Measurements from ENCODE around the gene NMT1.

NMT1 gene

GRCh38 chr17:45029758-45030423, 31.2 kb upstream of the NMT1 start:
- Mint-ChIP-seq H3K9me3 (no peaks in the 10 kb centered on the region), H3K4me1 (ENCODE audit: low read depth) (no peaks in the 10 kb centered on the region), H3K27ac (no peak overlapping the region), H3K36me3 (ENCODE audit: low read depth) (peaks cover 82% of the 10 kb centered on the region), H3K27me3 (no peaks in the 10 kb centered on the region), H3K4me3 (no peak overlapping the region)
- intact Hi-C loops (cut with micrococcal nuclease) = loop anchor here (10.0 kb wide), 1 partner anchor 65 kb away; no protein-coding TSS in a partner anchor

- Mint-ChIP-seq H3K4me3 (no peak overlapping the region), H3K27ac (no peak overlapping the region), H3K36me3 (ENCODE audit: low read depth) (peaks cover 82% of the 10 kb centered on the region), H3K4me1 (ENCODE audit: low read depth) (no peaks in the 10 kb centered on the region), H3K9me3 (no peaks in the 10 kb centered on the region), H3K27me3 (no peaks in the 10 kb centered on the region)
- intact Hi-C loops (cut with micrococcal nuclease) = no loop called here
These were observed 30.4 kb upstream of the NMT1 start for GRCh38 chr17:45030733-45031132.

DNA sequence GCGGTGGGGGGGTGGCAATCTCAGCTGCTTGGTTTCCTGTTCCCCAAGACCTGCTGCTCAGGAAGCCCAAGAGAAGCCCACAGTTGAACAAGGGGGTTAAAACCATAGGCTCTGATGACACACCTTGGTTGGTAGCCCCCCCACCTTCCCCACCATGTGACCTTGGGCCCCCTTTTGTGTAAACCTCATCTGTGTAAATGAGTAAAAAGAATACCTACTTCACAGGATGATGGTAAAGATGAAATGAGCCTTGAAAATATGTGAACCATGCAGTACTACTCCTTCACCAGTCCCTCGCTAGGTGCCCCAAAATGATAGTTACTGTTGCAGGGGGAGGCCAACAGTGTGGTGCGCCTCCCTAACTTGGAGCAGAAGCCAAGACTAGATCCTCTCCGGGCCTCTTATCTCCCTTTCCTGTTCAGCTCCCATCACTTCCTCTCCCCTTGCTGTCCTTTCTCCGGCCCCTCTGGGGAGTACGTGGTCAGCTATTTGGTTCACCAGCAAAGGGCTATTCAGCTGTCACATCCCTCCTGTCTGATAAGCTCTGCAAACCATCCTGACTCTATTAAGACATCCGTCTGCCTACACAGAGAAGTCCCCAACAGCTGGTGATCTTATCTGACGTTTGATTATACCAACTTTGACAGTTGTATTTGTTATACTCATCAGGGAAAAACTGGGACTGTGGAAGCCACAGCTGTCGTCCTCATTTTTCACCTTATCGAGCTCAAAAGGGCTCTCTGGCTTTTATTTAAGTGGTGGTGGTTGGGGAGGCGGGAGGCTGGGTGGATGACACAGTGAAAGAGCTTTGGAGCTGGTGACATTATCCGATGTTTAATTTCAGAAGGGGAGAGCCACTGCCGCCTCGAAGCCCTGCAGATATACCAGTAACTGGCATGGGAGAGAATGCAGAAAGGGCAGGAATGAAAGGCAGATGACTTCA, 29.6 kb upstream of the NMT1 start:
- intact Hi-C loops (cut with micrococcal nuclease) = no loop called here
- Mint-ChIP-seq H3K36me3 (ENCODE audit: low read depth) (peaks cover 80% of the 10 kb centered on the region), H3K27ac (no peak overlapping the region), H3K9me3 (no peaks in the 10 kb centered on the region), H3K4me1 (ENCODE audit: low read depth) (no peaks in the 10 kb centered on the region), H3K4me3 (no peak overlapping the region), H3K27me3 (no peaks in the 10 kb centered on the region)

DNA sequence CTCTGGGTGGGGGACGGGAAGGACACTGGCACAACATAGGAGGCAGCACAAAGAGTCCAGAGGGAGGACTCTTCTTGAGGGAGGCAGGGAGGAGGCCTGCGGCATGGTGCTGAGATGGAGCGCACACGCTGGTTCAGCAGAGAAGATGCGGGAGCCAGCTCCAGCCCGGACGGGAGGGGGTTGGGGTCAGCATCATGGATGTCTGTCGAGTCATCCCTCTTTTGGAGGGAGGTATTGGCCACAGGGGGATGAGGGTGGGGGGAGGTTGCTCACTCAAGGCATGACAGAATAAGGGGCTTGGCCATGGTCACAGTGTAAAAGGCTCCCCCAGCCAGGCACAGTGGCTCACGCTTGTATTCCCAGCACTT, 29.0 kb upstream of the NMT1 start:
- intact Hi-C loops (cut with micrococcal nuclease) = no loop called here
- H3K27ac Mint-ChIP-seq = no peak overlapping the region
- peaks cover 76% of the 10 kb centered on the region for H3K36me3 Mint-ChIP-seq (ENCODE audit: low read depth)
- no peak overlapping the region for H3K4me3 Mint-ChIP-seq
- H3K27me3 Mint-ChIP-seq = no peaks in the 10 kb centered on the region
- H3K4me1 Mint-ChIP-seq (ENCODE audit: low read depth) = no peaks in the 10 kb centered on the region
- H3K9me3 Mint-ChIP-seq = no peaks in the 10 kb centered on the region

GRCh38 chr17:45034599-45034998, 26.5 kb upstream of the NMT1 start:
- Mint-ChIP-seq H3K4me1 (ENCODE audit: low read depth) (peaks cover 7% of the 10 kb centered on the region), H3K27ac (no peak overlapping the region), H3K27me3 (no peaks in the 10 kb centered on the region), H3K4me3 (no peak overlapping the region), H3K36me3 (ENCODE audit: low read depth) (peaks cover 55% of the 10 kb centered on the region), H3K9me3 (no peaks in the 10 kb centered on the region)
- intact Hi-C loops (cut with micrococcal nuclease) = no loop called here

DNA sequence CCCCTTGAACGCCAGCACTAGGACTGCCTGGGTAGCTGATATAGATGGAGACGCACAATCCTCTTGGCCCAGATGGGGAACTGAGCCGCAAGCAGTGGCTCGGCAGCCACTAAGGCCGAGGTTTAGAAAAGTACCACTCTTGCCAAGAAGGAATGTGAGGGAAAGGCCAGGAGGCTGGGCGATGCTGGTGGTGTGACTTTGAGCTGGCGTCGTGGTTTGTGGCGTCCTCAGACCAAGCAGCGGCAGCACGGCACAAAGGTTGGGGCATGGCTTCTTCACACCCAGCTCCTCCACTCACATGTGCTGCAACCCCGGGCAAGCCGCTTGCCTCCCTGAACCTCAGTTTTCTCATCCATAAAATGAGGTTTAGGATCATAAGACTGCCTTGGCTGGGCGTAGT, 25.3 kb upstream of the NMT1 start:
- Mint-ChIP-seq H3K27ac (no peak overlapping the region), H3K9me3 (no peaks in the 10 kb centered on the region), H3K27me3 (no peaks in the 10 kb centered on the region), H3K36me3 (ENCODE audit: low read depth) (peaks cover 43% of the 10 kb centered on the region), H3K4me1 (ENCODE audit: low read depth) (peaks cover 7% of the 10 kb centered on the region), H3K4me3 (no peak overlapping the region)
- intact Hi-C loops (cut with micrococcal nuclease) = no loop called here

GRCh38 chr17:45036691-45037090, 24.4 kb upstream of the NMT1 start:
- H3K27me3 Mint-ChIP-seq = no peaks in the 10 kb centered on the region
- H3K36me3 Mint-ChIP-seq (ENCODE audit: low read depth) = peaks cover 34% of the 10 kb centered on the region
- no peak overlapping the region for H3K4me3 Mint-ChIP-seq
- H3K9me3 Mint-ChIP-seq = no peaks in the 10 kb centered on the region
- H3K4me1 Mint-ChIP-seq (ENCODE audit: low read depth) = peaks cover 7% of the 10 kb centered on the region
- no peak overlapping the region for H3K27ac Mint-ChIP-seq
- intact Hi-C loops (cut with micrococcal nuclease) = no loop called here

DNA sequence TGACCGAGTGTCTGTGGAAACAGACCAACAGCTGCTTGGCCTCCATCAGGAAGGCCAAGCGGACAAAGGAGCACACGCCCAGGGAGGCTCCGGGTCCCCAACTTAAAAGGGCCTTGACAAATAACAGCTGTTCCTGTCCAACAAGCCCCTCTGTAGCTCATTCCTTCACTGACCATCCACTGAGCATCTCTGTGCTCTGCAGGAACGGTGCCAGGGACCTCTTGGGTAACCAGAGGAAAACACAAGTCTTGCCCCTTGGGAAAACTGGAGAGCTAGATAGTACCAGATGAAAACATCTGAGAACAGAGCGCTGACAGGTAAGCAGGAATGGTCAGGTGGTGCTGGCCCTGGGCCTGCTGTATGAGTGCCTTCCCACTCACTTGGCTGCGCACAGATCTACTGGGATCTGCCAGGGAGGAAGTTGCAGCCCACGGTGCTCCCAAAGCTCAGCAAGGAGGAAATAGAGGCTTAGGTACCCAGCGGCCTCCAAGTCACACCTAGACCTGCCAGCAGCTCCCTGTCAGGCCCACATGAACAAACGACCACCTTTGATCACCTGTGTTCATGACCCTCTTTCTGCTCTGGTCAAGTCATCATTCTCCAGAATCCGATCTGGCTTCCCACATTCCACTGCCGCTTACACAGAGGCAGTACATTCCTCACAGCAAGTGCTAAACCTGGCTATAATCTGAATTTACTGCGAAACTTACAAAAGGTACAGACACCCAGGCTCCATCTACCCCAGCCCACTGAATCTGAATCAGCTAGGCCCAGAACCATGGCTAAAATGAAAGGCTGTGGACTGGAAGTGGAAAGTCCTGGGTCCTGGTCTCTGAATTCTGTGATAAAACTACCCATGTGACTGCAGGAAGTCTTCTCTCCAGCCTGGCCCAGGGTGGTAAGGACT, 22.1 kb upstream of the NMT1 start:
- H3K9me3 Mint-ChIP-seq = no peaks in the 10 kb centered on the region
- intact Hi-C loops (cut with micrococcal nuclease) = no loop called here
- no peak overlapping the region for H3K27ac Mint-ChIP-seq
- H3K4me3 Mint-ChIP-seq = no peak overlapping the region
- peaks cover 11% of the 10 kb centered on the region for H3K4me1 Mint-ChIP-seq (ENCODE audit: low read depth)
- H3K27me3 Mint-ChIP-seq = no peaks in the 10 kb centered on the region
- H3K36me3 Mint-ChIP-seq (ENCODE audit: low read depth) = peaks cover 17% of the 10 kb centered on the region

DNA sequence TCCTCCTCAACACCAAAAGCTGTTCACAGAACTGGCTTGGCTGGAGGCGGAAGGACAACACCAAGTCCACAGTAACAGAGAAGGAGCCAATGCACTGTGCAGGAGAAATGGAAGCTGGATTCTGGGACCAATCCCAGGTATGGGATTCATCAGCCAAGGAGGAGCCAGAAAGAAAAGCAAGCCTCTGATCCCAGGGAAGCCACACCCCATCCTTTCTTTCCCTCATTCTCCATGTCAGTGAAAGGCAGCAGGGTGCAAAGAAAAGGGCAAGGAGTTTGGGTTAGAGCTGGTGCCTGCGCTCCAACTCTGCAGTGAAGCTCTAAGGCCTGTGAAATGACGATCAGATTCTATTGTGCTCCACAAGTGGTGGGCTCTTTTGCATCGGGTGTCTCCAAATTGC, 20.7 kb upstream of the NMT1 start:
- Mint-ChIP-seq H3K4me3 (no peak overlapping the region), H3K27me3 (no peaks in the 10 kb centered on the region), H3K9me3 (no peaks in the 10 kb centered on the region), H3K36me3 (ENCODE audit: low read depth) (peaks cover 10% of the 10 kb centered on the region), H3K4me1 (ENCODE audit: low read depth) (peaks cover 14% of the 10 kb centered on the region), H3K27ac (no peak overlapping the region)
- intact Hi-C loops (cut with micrococcal nuclease) = no loop called here

DNA sequence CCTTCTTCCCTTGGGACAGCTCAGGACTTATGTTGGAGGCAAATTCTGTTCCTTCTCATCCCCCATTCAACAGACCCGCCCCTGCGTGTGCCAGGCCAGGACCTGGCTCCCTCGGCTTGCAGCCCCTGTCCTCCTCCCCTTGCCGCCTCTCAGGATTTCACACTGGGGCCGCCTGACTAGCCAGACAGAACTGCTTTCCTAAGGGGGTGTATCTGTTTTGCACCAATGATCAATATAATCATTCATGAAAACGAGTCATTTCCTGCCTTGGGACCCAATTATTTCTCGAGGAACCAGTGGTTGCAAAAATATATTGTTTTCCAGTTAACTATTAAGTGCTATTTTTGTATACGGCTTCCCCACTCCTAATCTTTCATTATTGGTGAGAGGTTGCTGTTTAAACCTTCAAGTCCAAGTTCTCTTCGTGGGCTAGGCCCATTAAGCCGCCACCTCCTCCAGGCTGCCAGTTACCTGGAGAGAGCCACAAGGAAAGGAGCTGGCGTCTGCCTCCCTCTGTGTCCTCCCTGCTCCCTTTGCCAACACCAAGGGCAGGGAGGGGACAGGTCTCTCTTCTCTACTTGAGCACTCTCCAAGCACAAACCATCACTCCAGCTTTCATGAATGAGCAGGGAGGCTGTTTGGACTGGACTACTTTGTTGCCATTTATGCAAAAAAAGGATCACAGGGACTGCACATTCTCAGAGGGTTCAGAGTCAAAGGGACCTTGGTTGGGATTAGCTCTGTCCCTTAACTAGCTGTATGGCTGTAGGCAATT, 18.6 kb upstream of the NMT1 start:
- intact Hi-C loops (cut with micrococcal nuclease) = no loop called here
- H3K4me1 Mint-ChIP-seq (ENCODE audit: low read depth) = peaks cover 14% of the 10 kb centered on the region
- H3K36me3 Mint-ChIP-seq (ENCODE audit: low read depth) = peaks cover 17% of the 10 kb centered on the region
- H3K4me3 Mint-ChIP-seq = no peak overlapping the region
- no peak overlapping the region for H3K27ac Mint-ChIP-seq
- H3K27me3 Mint-ChIP-seq = no peaks in the 10 kb centered on the region
- no peaks in the 10 kb centered on the region for H3K9me3 Mint-ChIP-seq

DNA sequence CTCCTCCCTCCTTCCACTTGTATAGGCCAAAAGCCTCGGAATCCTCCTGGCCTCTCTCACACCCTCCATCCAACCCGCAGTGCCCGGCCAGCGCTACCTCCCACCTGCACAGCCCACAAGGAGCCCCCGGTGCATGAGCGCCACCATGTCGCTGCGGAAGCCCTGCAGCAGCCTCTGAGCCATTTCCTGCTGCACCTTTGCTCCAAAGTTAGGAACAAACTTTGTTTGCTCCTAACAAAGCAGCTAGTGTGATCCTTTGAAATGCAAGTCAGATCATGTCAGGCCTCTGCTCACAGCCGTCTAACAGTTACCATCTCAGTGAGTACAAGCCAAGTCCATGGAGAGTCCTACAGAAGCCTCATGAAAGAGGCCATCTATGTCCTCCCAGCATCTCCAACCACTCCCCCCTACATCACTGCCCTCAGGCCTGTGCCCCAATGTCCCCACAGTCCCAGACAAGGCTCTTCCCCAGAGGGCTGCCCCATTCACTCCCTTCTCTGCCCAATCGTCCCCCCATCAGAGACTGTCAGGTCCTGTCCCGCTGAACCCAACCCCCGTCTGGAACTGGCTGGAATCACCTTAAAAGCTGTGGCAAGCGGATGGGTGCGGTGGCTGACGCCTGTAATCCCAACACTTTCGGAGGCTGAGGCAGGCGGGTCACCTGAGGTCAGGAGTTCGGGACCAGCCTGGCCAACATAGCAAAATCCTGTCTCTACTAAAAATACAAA, 17.1 kb upstream of the NMT1 start:
- Mint-ChIP-seq H3K9me3 (no peaks in the 10 kb centered on the region), H3K4me1 (ENCODE audit: low read depth) (peaks cover 11% of the 10 kb centered on the region), H3K4me3 (no peak overlapping the region), H3K36me3 (ENCODE audit: low read depth) (peaks cover 17% of the 10 kb centered on the region), H3K27me3 (no peaks in the 10 kb centered on the region), H3K27ac (no peak overlapping the region)
- intact Hi-C loops (cut with micrococcal nuclease) = no loop called here

DNA sequence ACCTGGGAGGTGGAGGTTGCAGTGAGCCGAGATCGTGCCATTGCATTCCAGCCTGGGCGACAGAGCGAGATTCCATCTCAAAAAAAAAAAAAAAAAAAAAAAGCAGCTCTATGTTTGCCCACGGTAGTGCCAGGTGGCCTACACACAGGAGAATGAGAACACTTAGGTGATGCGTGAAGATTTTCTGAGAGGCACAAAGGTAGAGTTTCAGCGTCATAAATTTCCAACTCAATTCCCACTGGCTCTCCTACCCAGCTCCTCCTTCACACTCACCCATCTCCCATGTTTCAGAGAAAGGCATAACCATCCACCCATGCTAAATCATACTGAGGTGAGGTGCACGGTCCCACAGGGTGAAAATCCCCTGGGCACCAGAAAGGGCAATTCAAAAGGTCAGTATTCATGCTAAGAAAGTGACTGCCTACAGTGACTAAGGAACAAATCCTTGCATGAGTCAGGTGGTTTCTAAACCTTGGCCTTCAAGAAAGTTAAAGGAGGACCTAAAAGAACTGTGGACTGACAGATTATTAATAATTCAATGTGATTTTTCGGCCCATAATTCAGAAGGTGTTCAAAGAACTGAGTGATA, 14.5 kb upstream of the NMT1 start:
- Mint-ChIP-seq H3K27me3 (no peaks in the 10 kb centered on the region), H3K4me3 (no peak overlapping the region), H3K4me1 (ENCODE audit: low read depth) (peaks cover 18% of the 10 kb centered on the region), H3K27ac (no peak overlapping the region), H3K9me3 (no peaks in the 10 kb centered on the region), H3K36me3 (ENCODE audit: low read depth) (peaks cover 17% of the 10 kb centered on the region)
- intact Hi-C loops (cut with micrococcal nuclease) = no loop called here
